ENCODE data around the gene PSG3. TPM values are rescaled to one million over a fixed set of nuclear protein-coding genes. Genes with fewer than 3 reads are reported as not detected.
"Not testable (repeated sequence)": the region's sequence is repeated elsewhere in the genome, so short reads cannot be mapped to it uniquely, and the experiment has no call there.

Gene PSG3
- polyA plus RNA-seq, 1 donor from 2014 or later = not detected

- no peak for TF ChIP-seq EZH2 (IDR thresholded peaks at IDR 0.05; ENCODE audit: borderline replicate concordance, insufficient read depth, low read length, poor library complexity, severe bottlenecking)
- TF ChIP-seq REST (IDR thresholded peaks at IDR 0.05; ENCODE audit: borderline replicate concordance) = no peak
- no peak for TF ChIP-seq MXI1 (conservative IDR thresholded peaks at IDR 0.05; ENCODE audit: poor library complexity, severe bottlenecking)
- no peak for TF ChIP-seq CTCF (IDR thresholded peaks at IDR 0.05; ENCODE audit: poor library complexity, severe bottlenecking)
- no peak for TF ChIP-seq RAD21 (conservative IDR thresholded peaks at IDR 0.05)
- TF ChIP-seq TAF1 (IDR thresholded peaks at IDR 0.05; ENCODE audit: low read depth) = no peak
- no peak for TF ChIP-seq POLR2AphosphoS5 (IDR thresholded peaks at IDR 0.05)
- Histone ChIP-seq H4K20me1 (ENCODE audit: insufficient read depth) (no peaks in the 10 kb centered on the region), H3K27me3 (ENCODE audit: insufficient read depth, low read depth, low read length) (no peaks in the 10 kb centered on the region), H3K9me3 (ENCODE audit: low read length) (peaks cover 4% of the 10 kb centered on the region), H2AFZ (ENCODE audit: low read depth, low read length) (no peak overlapping the region), H3K4me2 (ENCODE audit: low read length) (no peak overlapping the region), H3K9ac (ENCODE audit: low read length) (no peak overlapping the region), H3K36me3 (ENCODE audit: insufficient read depth, low read length) (no peaks in the 10 kb centered on the region), H3K27ac (ENCODE audit: low read length) (no peak overlapping the region), H3F3A (ENCODE audit: insufficient read depth, low read length, poor library complexity, severe bottlenecking) (no peaks in the 10 kb centered on the region), H3K4me3 (ENCODE audit: low read length) (no peak overlapping the region), H3K9me2 (ENCODE audit: insufficient read depth, low read length) (no peaks in the 10 kb centered on the region), H3K79me2 (replicated peaks; ENCODE audit: insufficient read depth, low read length) (no peaks in the 10 kb centered on the region)
Observed at GRCh38 chr19:42683917-42684513, 56.3 kb downstream of the PSG3 start.

- H4K20me1 ChIP-seq (ENCODE audit: insufficient read depth); H3K36me3 ChIP-seq (ENCODE audit: insufficient read depth, low read length); H3K79me2 ChIP-seq (replicated peaks; ENCODE audit: insufficient read depth, low read length); H3K27ac ChIP-seq (ENCODE audit: low read length); H3K4me2 ChIP-seq (ENCODE audit: low read length); H3K9me2 ChIP-seq (ENCODE audit: insufficient read depth, low read length); H3K9ac ChIP-seq (ENCODE audit: low read length); H2AFZ ChIP-seq (ENCODE audit: low read depth, low read length); H3K4me3 ChIP-seq (ENCODE audit: low read length); H3K9me3 ChIP-seq (ENCODE audit: low read length); H3K27me3 ChIP-seq (ENCODE audit: insufficient read depth, low read depth, low read length); H3F3A ChIP-seq (ENCODE audit: insufficient read depth, low read length, poor library complexity, severe bottlenecking): not testable (repeated sequence)
Observed at GRCh38 chr19:42676326-42676725, 64.0 kb downstream of the PSG3 start.

GRCh38 chr19:42674549-42674948 lies 65.7 kb downstream of the PSG3 start:
- H3K27ac ChIP-seq (ENCODE audit: low read length); H3K79me2 ChIP-seq (replicated peaks; ENCODE audit: insufficient read depth, low read length); H3K9me2 ChIP-seq (ENCODE audit: insufficient read depth, low read length); H3K9me3 ChIP-seq (ENCODE audit: low read length); H3K36me3 ChIP-seq (ENCODE audit: insufficient read depth, low read length); H3K4me3 ChIP-seq (ENCODE audit: low read length); H3F3A ChIP-seq (ENCODE audit: insufficient read depth, low read length, poor library complexity, severe bottlenecking); H4K20me1 ChIP-seq (ENCODE audit: insufficient read depth); H3K27me3 ChIP-seq (ENCODE audit: insufficient read depth, low read depth, low read length); H3K9ac ChIP-seq (ENCODE audit: low read length); H2AFZ ChIP-seq (ENCODE audit: low read depth, low read length); H3K4me2 ChIP-seq (ENCODE audit: low read length): not testable (repeated sequence)

Other genes with a start within 250 kb of the PSG3 start
- 0.12 TPM in 1 of 2 replicates, not detected in the other for gene CEACAM1, start 212.0 kb downstream of the PSG3 start, polyA plus RNA-seq
- gene CEACAM8, start 145.6 kb downstream of the PSG3 start, polyA plus RNA-seq = not detected in 2 replicates
- gene PSG8, start 25.2 kb upstream of the PSG3 start, polyA plus RNA-seq = not detected in 2 replicates
- not detected in 2 replicates for gene PSG1, start 139.2 kb upstream of the PSG3 start, polyA plus RNA-seq
- not detected in 2 replicates for gene PSG6, start 177.4 kb upstream of the PSG3 start, polyA plus RNA-seq
- gene PSG7, start 196.7 kb upstream of the PSG3 start, polyA plus RNA-seq = not detected in 2 replicates

Data from neural cell (in vitro differentiated cells).